GM19351 (cell line): ENCODE results near the gene DAD1.

ENCODE experiments used
- ATAC-seq: cut with Tn5 transposase; IDR thresholded peaks from one replicate; pipeline ENCODE4 v1.9.1; 2021; ENCODE audit warnings: mild to moderate bottlenecking, moderate library complexity; ENCODE audit not compliant: unreplicated experiment

DAD1 gene

DNA sequence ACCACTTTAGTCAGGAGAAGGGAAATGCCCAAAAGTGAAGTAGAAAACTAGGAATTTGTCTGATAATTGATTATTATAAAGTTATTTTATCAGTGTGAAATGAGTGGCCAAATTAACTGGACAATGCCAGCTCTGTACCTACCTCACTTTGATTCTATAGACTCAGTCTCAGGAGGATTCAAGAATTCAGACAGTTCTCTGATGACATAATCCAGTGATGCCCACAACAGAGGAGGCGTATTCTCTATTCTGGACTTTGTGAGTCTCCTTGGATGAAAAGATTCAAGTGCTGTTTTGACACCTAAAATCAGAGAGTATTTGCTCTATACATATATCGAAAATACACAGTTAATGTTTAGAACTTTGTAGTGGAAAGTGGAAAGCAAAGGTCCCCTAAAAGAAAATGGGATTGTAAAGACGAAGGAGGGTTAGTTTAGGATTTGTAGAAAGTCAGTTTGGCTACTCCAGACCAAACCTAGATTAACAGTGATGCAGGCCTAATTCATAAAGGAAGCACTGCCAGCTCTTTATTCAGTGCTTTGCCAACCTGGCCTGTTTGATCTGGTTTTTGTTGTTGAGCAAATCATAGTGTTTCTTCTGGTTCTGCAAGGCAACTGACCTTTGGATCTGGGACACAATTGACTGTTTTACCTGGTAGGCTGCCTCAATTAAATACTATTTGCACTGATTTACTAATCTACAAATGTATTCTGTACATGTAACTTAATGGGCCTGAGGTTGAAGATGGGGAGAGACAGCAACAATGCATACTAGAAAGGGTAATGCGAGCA lies 67.4 kb downstream of the DAD1 start:
- no peak for ATAC-seq

DNA sequence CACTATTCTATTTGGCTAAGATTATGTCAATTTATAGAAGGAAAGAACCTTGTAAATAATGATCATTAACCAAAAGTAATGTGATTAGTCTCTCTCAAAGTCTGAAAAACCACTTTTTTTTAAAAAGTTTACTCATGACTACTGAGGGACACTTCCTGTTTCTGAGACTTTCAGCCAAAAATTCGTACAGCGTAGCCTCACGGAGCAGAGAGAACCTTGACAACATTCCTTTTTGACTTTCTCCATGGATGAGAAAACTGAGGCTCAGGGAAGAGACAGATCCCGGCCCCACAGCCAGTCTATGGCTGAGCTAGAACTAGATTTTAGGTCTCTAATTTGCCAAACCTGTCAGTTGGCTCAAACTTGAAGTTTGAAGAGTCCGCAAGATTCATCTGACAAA lies 68.2 kb downstream of the DAD1 start:
- ATAC-seq: no peak

DNA sequence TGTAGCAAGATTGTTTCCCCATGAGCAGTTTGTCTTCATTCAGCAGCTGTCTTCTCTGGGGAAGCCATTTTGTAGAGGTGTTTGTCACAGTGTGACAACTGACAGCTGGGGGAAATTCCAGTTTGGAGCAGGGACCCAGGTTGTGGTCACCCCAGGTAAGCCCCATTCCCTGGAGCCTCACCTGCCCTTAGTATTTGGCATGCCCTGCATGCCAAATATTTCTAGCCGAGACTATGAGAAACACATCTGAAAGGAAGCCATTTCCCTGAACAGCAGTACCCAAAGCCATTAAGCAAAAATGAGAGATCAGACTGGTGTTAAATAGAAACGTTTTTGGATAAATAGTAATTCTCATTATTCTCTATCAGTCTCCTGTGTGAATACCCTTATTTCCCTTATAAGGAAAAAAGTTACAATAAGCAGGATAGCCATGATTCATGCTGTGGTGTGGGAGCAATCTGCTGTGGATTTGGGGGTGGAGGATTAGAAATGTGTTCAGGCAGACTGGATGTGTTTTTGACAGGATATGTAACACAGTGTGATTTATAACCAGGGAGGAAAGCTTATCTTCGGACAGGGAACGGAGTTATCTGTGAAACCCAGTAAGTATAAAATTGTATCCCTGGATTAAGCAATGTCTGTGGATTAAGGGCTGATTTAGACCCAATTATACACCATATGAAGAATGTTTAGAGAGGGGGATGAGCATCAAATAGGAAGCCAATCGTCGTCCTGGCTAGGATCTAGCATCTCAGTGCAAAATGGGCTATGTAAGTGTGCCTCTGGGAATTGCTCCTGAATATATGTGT lies 68.9 kb downstream of the DAD1 start:
- no peak for ATAC-seq

DNA sequence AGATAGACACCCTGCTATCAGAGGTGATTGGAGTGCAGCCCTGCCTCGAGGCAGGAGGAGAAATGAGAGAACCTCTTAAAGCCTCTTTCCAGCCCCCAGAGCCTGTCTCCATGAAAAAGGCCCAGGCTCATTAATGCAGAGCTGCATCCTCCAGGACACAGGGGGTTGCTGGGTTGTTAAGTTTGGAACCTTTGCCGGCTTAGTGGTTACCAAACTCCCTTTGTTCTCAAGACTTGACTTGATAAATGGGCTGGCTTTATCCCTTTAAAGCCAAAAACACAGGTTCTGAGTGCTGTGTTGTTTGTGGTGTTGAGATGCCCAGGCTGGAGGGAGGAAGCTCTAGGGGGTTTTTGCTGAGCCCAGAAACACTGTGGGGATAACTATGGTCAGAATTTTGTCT lies 71.0 kb downstream of the DAD1 start:
- no peak for ATAC-seq

DNA sequence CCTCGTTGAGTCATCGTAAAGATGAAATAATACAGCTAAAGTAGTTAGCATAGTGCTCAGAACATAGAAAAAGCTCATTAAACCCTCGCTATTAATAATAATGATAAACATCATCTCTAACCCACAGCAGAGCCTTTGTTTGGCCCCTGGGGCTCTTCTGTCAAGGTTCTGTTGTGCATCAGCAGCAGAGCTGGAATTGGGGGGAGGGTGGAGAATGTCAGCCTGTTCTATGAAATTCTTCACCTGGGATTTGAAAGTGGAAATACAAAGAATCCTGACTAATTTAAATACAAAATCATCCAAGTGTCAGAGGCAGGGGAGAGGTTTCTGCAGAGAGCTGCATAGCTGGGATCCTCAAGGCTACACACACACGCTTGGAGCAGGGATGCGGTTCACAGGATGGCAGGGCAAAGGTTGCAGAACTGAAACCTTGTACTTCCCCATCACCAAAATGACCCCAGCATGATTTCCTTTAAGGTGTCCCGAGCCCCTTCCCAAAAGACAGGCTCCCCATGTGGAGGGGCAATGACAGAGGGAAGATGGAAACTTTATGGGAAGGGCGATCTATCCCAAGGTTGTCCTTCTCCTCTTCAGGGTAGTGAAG lies 71.8 kb downstream of the DAD1 start:
- ATAC-seq: no peak

DNA sequence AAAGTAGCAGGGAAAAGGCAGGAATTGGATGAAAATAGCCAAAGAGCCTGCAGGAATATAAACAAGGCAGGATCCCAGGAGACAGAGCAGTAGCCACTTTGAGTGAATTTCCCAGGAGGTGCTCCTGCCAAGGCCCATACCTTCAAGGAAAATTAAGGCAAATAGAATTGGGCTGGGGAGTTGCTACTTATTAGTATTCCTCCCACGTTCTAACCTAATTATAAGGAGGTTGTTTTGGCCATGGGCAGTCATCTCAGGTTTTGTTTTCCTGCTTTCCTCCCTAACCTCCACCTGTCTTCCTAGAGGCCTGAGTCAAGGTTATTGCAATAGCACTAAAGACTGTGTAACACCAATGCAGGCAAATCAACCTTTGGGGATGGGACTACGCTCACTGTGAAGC lies 73.1 kb downstream of the DAD1 start:
- no peak for ATAC-seq
